Loucy (cell line): Measurements from ENCODE around the gene OPHN1.

Experiments
- CTCF ChIP-seq: fragments of 200-600 bp; sonication (generic); conservative IDR thresholded peaks from 2 replicates; pipeline ENCODE4 v1.5.1; 2014; ENCODE audit warnings: mild to moderate bottlenecking, antibody characterized with exemption, low read length
- EZH2phosphoT487 ChIP-seq: fragments of 200-600 bp; IDR thresholded peaks from 2 replicates; pipeline ENCODE4 v1.6.1; 2018; ENCODE audit warnings: antibody characterized with exemption, mild to moderate bottlenecking, moderate library complexity, borderline replicate concordance

- TF ChIP-seq CTCF (no peak), EZH2phosphoT487 (no peak)
These were observed 255.8 kb downstream of the OPHN1 start for GRCh38 chrX:68177542-68177941.
